Eye (tissue), 1 donor: ENCODE results near the gene DYNLT3.

Source experiments
- DNase-seq: peaks from one replicate; pipeline ENCODE4 v3.0.0-alpha.2; 2015

The DYNLT3 gene

GRCh38 chrX:37846934-37847732, at the start of gene DYNLT3:
DYNLT3 (minus strand) TSS chrX:37847571; CDS start chrX:37847510, 61 bp downstream.
- peak; percentile 85 for DNase-seq

GRCh38 chrX:37896511-37896890, 49.1 kb upstream of the DYNLT3 start:
- DNase-seq = no peak

GRCh38 chrX:37895795-37896510, 48.6 kb upstream of the DYNLT3 start:
- DNase-seq = no peak

- no peak for DNase-seq
These were observed 47.4 kb upstream of the DYNLT3 start for GRCh38 chrX:37894725-37895124.

- DNase-seq = no peak
These were observed 40.6 kb upstream of the DYNLT3 start for GRCh38 chrX:37888010-37888409.

- DNase-seq = no peak
These were observed 40.0 kb upstream of the DYNLT3 start for GRCh38 chrX:37887347-37887746.

GRCh38 chrX:37883196-37883595, 35.8 kb upstream of the DYNLT3 start:
- DNase-seq = no peak

GRCh38 chrX:37879692-37880091, 32.3 kb upstream of the DYNLT3 start:
- no peak for DNase-seq

- DNase-seq = no peak
These were observed 29.3 kb upstream of the DYNLT3 start for GRCh38 chrX:37876716-37877115.

- DNase-seq = no peak
These were observed 28.3 kb upstream of the DYNLT3 start for GRCh38 chrX:37875675-37876074.

- peak; percentile 2 for DNase-seq
These were observed 25.8 kb upstream of the DYNLT3 start for GRCh38 chrX:37873220-37873619.

GRCh38 chrX:37872303-37872655, 24.9 kb upstream of the DYNLT3 start:
- DNase-seq = no peak

- DNase-seq = no peak
These were observed 24.4 kb upstream of the DYNLT3 start for GRCh38 chrX:37871626-37872302.

- DNase-seq = no peak
These were observed 20.3 kb upstream of the DYNLT3 start for GRCh38 chrX:37867536-37868153.

- no peak for DNase-seq
These were observed 16.4 kb upstream of the DYNLT3 start for GRCh38 chrX:37863728-37864127.

GRCh38 chrX:37862851-37863250, 15.5 kb upstream of the DYNLT3 start:
- DNase-seq = no peak

GRCh38 chrX:37860721-37861120, 13.3 kb upstream of the DYNLT3 start:
- DNase-seq = no peak

- DNase-seq = no peak
These were observed 7.4 kb upstream of the DYNLT3 start for GRCh38 chrX:37854748-37855147.

- DNase-seq = no peak
These were observed 6.8 kb upstream of the DYNLT3 start for GRCh38 chrX:37854148-37854547.

- DNase-seq = no peak
These were observed 394 bp upstream of the DYNLT3 start for GRCh38 chrX:37847733-37848197.

GRCh38 chrX:37846558-37846933, 825 bp downstream of the DYNLT3 start:
- DNase-seq = peak; percentile 17

GRCh38 chrX:37846141-37846540, 1.2 kb downstream of the DYNLT3 start:
- DNase-seq = no peak

GRCh38 chrX:37844622-37845021, 2.7 kb downstream of the DYNLT3 start:
- DNase-seq = no peak
